ENCODE results near the gene SPAG16. TPM values are rescaled to one million over a fixed set of nuclear protein-coding genes. Genes with fewer than 3 reads are reported as not detected.

Gene SPAG16
- total RNA-seq, 1 donor from 2014 or later: 7.6 TPM

GRCh38 chr2:213551526-213551925, 267.3 kb downstream of the SPAG16 start:
- no peak for TF ChIP-seq CTCF (IDR thresholded peaks at IDR 0.05)
- intact Hi-C loops (cut with DNase I): no loop called here
- no peaks in the 10 kb centered on the region for H3K27me3 ChIP-seq

GRCh38 chr2:213559053-213559452, 274.8 kb downstream of the SPAG16 start:
- Histone ChIP-seq H3K4me1 (no peaks in the 10 kb centered on the region), H3K27me3 (no peaks in the 10 kb centered on the region), H3K27ac (no peak overlapping the region), H3K9me3 (peaks cover 0 to 5% of the 10 kb centered on the region in 2 donors), H3K36me3 (no peaks in the 10 kb centered on the region), H3K4me3 (no peak overlapping the region)
- intact Hi-C loops (cut with DNase I): no loop called here
- TF ChIP-seq CTCF (IDR thresholded peaks at IDR 0.05): no peak
- no peak for DNase-seq (ENCODE audit: low spot score in 2 of 2)

More at GRCh38 chr2:213551526-213551925, 267.3 kb downstream of the SPAG16 start:
- no peak for DNase-seq (ENCODE audit: low spot score in 2 of 2)
- no peak overlapping the region for H3K27ac ChIP-seq
- H3K4me3 ChIP-seq: no peak overlapping the region
- H3K9me3 ChIP-seq: peaks cover 0 to 5% of the 10 kb centered on the region in 2 donors
- H3K36me3 ChIP-seq: no peaks in the 10 kb centered on the region
- H3K4me1 ChIP-seq: no peaks in the 10 kb centered on the region

GRCh38 chr2:213561759-213562158, 277.5 kb downstream of the SPAG16 start:
- H3K9me3 ChIP-seq: no peaks in the 10 kb centered on the region
- no peak for DNase-seq (ENCODE audit: low spot score in 2 of 2)
- H3K4me3 ChIP-seq: no peak overlapping the region
- H3K4me1 ChIP-seq: no peaks in the 10 kb centered on the region
- TF ChIP-seq CTCF (IDR thresholded peaks at IDR 0.05): no peak
- intact Hi-C loops (cut with DNase I): no loop called here
- no peaks in the 10 kb centered on the region for H3K36me3 ChIP-seq
- H3K27me3 ChIP-seq: no peaks in the 10 kb centered on the region
- no peak overlapping the region for H3K27ac ChIP-seq

- no peaks in the 10 kb centered on the region for H3K27me3 ChIP-seq
- H3K9me3 ChIP-seq: no peaks in the 10 kb centered on the region
- intact Hi-C loops (cut with DNase I): no loop called here
- no peaks in the 10 kb centered on the region for H3K4me1 ChIP-seq
- H3K27ac ChIP-seq: no peak overlapping the region
- no peak for DNase-seq (ENCODE audit: low spot score in 2 of 2)
- TF ChIP-seq CTCF (IDR thresholded peaks at IDR 0.05): no peak
- H3K36me3 ChIP-seq: no peaks in the 10 kb centered on the region
- no peak overlapping the region for H3K4me3 ChIP-seq
These were observed 278.4 kb downstream of the SPAG16 start for GRCh38 chr2:213562539-213563180.

- Histone ChIP-seq H3K27ac (no peak overlapping the region), H3K9me3 (no peaks in the 10 kb centered on the region), H3K27me3 (no peaks in the 10 kb centered on the region), H3K4me3 (no peak overlapping the region), H3K4me1 (no peaks in the 10 kb centered on the region), H3K36me3 (no peaks in the 10 kb centered on the region)
- TF ChIP-seq CTCF (IDR thresholded peaks at IDR 0.05): no peak
- no peak for DNase-seq (ENCODE audit: low spot score in 2 of 2)
- intact Hi-C loops (cut with DNase I): no loop called here
These were observed 282.6 kb downstream of the SPAG16 start for GRCh38 chr2:213566846-213567245.
